H9 (cell line): ENCODE results near the gene OR2T27. TPM values are rescaled to one million over a fixed set of nuclear protein-coding genes. Genes with fewer than 3 reads are reported as not detected.
"Not testable (repeated sequence)": the region's sequence is repeated elsewhere in the genome, so short reads cannot be mapped to it uniquely, and the experiment has no call there.

Experiments used
- DNase-seq: peaks from one replicate; pipeline ENCODE4 v3.0.0-alpha.2; 2017
- H2AFZ ChIP-seq: one replicate; pipeline ENCODE4 v1.6.1; 2013; ENCODE audit warnings: mild to moderate bottlenecking, low read length, control low read depth, moderate library complexity
- H2AK5ac ChIP-seq: 2 replicates; pipeline ENCODE4 v1.6.1; 2013; ENCODE audit warnings: low read length, control low read depth, mixed read lengths; ENCODE audit not compliant: insufficient read length
- H2BK120ac ChIP-seq: one replicate; pipeline ENCODE4 v1.6.1; 2013; ENCODE audit warnings: low read depth, mild to moderate bottlenecking, low read length, control low read depth, inconsistent platforms; ENCODE audit not compliant: poor library complexity, severe bottlenecking
- H2BK12ac ChIP-seq: 2 replicates; pipeline ENCODE4 v1.6.1; 2013; ENCODE audit warnings: low read length, control low read depth, mixed read lengths, low read depth; ENCODE audit not compliant: insufficient read length
- H2BK15ac ChIP-seq: 2 replicates; pipeline ENCODE4 v1.6.1; 2013; ENCODE audit warnings: low read depth, low read length, control low read depth
- H2BK20ac ChIP-seq: one replicate; pipeline ENCODE4 v1.6.1; 2013; ENCODE audit warnings: low read depth, mild to moderate bottlenecking, low read length, control low read depth, inconsistent platforms; ENCODE audit not compliant: poor library complexity, severe bottlenecking
- H2BK5ac ChIP-seq: 2 replicates; pipeline ENCODE4 v1.6.1; 2013; ENCODE audit warnings: low read length, control low read depth, mixed read lengths; ENCODE audit not compliant: insufficient read length
- H3K14ac ChIP-seq: 2 replicates; pipeline ENCODE4 v1.6.1; 2013; ENCODE audit warnings: low read length, control low read depth; ENCODE audit not compliant: insufficient read depth
- H3K18ac ChIP-seq: 2 replicates; pipeline ENCODE4 v1.6.1; 2013; ENCODE audit warnings: low read depth, mild to moderate bottlenecking, mixed read lengths, low read length, control low read depth; ENCODE audit not compliant: insufficient read length
- H3K23ac ChIP-seq: 2 replicates; pipeline ENCODE4 v1.6.1; 2013; ENCODE audit warnings: low read length, control low read depth, mixed read lengths, low read depth; ENCODE audit not compliant: insufficient read length
- H3K23me2 ChIP-seq: 2 replicates; pipeline ENCODE4 v1.6.1; 2013; ENCODE audit warnings: low read depth, mild to moderate bottlenecking, mixed read lengths, low read length, control low read depth; ENCODE audit not compliant: insufficient read length, poor library complexity, severe bottlenecking
- H3K27ac ChIP-seq: 2 replicates; pipeline ENCODE4 v1.5.1; 2013; ENCODE audit warnings: low read length, control low read depth, mixed read lengths, low read depth; ENCODE audit not compliant: insufficient read length
- H3K27me3 ChIP-seq: 2 replicates; pipeline ENCODE4 v1.6.1; 2013; ENCODE audit warnings: low read length, control low read depth, inconsistent platforms; ENCODE audit not compliant: insufficient read depth
- H3K4ac ChIP-seq: 2 replicates; pipeline ENCODE4 v1.6.1; 2013; ENCODE audit warnings: low read depth, mild to moderate bottlenecking, control low read depth, inconsistent platforms, low read length, moderate library complexity
- H3K4me1 ChIP-seq: 2 replicates; pipeline ENCODE4 v1.6.1; 2013; ENCODE audit warnings: low read length, control low read depth, inconsistent platforms; ENCODE audit not compliant: insufficient read depth
- H3K4me2 ChIP-seq: 2 replicates; pipeline ENCODE4 v1.6.1; 2013; ENCODE audit warnings: low read length, control low read depth, mixed read lengths; ENCODE audit not compliant: insufficient read length, insufficient read depth
- H3K56ac ChIP-seq: 2 replicates; pipeline ENCODE4 v1.6.1; 2013; ENCODE audit warnings: low read depth, mild to moderate bottlenecking, mixed read lengths, low read length, control low read depth; ENCODE audit not compliant: insufficient read length
- H3K79me1 ChIP-seq: 2 replicates; pipeline ENCODE4 v1.6.1; 2013; ENCODE audit warnings: low read depth, mild to moderate bottlenecking, moderate library complexity, low read length, control low read depth, inconsistent platforms; ENCODE audit not compliant: insufficient read depth, poor library complexity, severe bottlenecking
- H3K79me2 ChIP-seq: 2 replicates; pipeline ENCODE4 v1.6.1; 2013; ENCODE audit warnings: low read length, control low read depth, inconsistent platforms; ENCODE audit not compliant: insufficient read depth
- H3K9ac ChIP-seq: 2 replicates; pipeline ENCODE4 v1.6.1; 2013; ENCODE audit warnings: low read length, control low read depth, mixed read lengths; ENCODE audit not compliant: insufficient read length; ENCODE audit errors: extremely low read depth
- H3K9me3 ChIP-seq: one replicate; pipeline ENCODE4 v1.6.1; 2013; ENCODE audit warnings: low read depth, low read length, inconsistent platforms; ENCODE audit not compliant: control insufficient read depth
- H3T11ph ChIP-seq: one replicate; pipeline ENCODE4 v1.6.1; 2013; ENCODE audit warnings: mild to moderate bottlenecking, low read length, control low read depth, inconsistent platforms
- H4K20me1 ChIP-seq: one replicate; pipeline ENCODE4 v1.6.1; 2013; ENCODE audit not compliant: control insufficient read depth, insufficient read length, insufficient read depth
- H4K5ac ChIP-seq: 2 replicates; pipeline ENCODE4 v1.6.1; 2013; ENCODE audit warnings: low read depth, mild to moderate bottlenecking, mixed read lengths, low read length, control low read depth; ENCODE audit not compliant: insufficient read length
- H4K8ac ChIP-seq: replicated peaks from 2 replicates; pipeline ENCODE4 v1.6.1; 2013; ENCODE audit warnings: low read length, control low read depth, mixed read lengths, low read depth; ENCODE audit not compliant: insufficient read length
- H4K91ac ChIP-seq: 2 replicates; pipeline ENCODE4 v1.6.1; 2013; ENCODE audit warnings: low read depth, mild to moderate bottlenecking, moderate library complexity, mixed read lengths, low read length, control low read depth; ENCODE audit not compliant: insufficient read length
- H3K27ac Mint-ChIP-seq, 3 experiments: 2 replicates in 2 of 3; 3 replicates in 1 of 3; pipeline ENCODE4 v1.8.0; 2020 to 2021; ENCODE audit warnings: mixed read lengths in 3 of 3, mild to moderate bottlenecking in 1 of 3, moderate library complexity in 1 of 3
- H3K27me3 Mint-ChIP-seq: 2 replicates; pipeline ENCODE4 v1.8.0; 2021; ENCODE audit warnings: low read depth, mild to moderate bottlenecking, moderate library complexity, mixed read lengths
- H3K36me3 Mint-ChIP-seq, 3 experiments: 2 replicates in 2 of 3; 3 replicates in 1 of 3; pipeline ENCODE4 v1.8.0; 2020 to 2021; ENCODE audit warnings: low read depth in 3 of 3, mixed read lengths in 3 of 3; ENCODE audit not compliant: insufficient read depth in 1 of 3
- H3K4me1 Mint-ChIP-seq, 2 experiments: 2 replicates each; pipeline ENCODE4 v1.8.0; 2020; ENCODE audit warnings: mixed read lengths in 2 of 2
- H3K4me3 Mint-ChIP-seq, 2 experiments: 2 replicates in 1 of 2; 3 replicates in 1 of 2; pipeline ENCODE4 v1.8.0; 2020 to 2021; ENCODE audit warnings: mild to moderate bottlenecking in 2 of 2, mixed read lengths in 2 of 2, moderate library complexity in 1 of 2
- H3K9me3 Mint-ChIP-seq, 2 experiments: 2 replicates in 1 of 2; 3 replicates in 1 of 2; pipeline ENCODE4 v1.8.0; 2020; ENCODE audit warnings: mild to moderate bottlenecking in 2 of 2, mixed read lengths in 2 of 2, moderate library complexity in 1 of 2
- WGBS: extraction: QIAGEN DNeasy Blood & Tissue Kit; methylation state at CpG from one replicate; pipeline ENCODE4 v1.1.7; 2013; ENCODE audit warnings: missing lambda C conversion rate, low lambda C conversion rate, mixed read lengths; ENCODE audit not compliant: insufficient read length; ENCODE audit errors: extremely low coverage; 5-methylcytosine and 5-hydroxymethylcytosine counted together
- total RNA-seq: library from RNA; stranded (reverse); gene quantifications from 2 replicates; pipeline ENCODE4 v1.2.1, GENCODE V29; 2021

Gene OR2T27
- total RNA-seq, 1 experiment from 2014 or later: not detected

GRCh38 chr1:248639652-248640051 is 15.7 kb downstream of the OR2T27 start:
- H3K18ac ChIP-seq, H2BK120ac ChIP-seq, H3K4me3 Mint-ChIP-seq, H3K27ac ChIP-seq, H3K9me3 ChIP-seq, DNase-seq, H3K23ac ChIP-seq, H3K9ac ChIP-seq, H4K8ac ChIP-seq, H3K4me1 ChIP-seq, H2AFZ ChIP-seq, H3K27me3 ChIP-seq, H3K4me2 ChIP-seq, H3K56ac ChIP-seq, H2BK12ac ChIP-seq, H4K20me1 ChIP-seq, H4K91ac ChIP-seq, H2BK5ac ChIP-seq, H3K27ac Mint-ChIP-seq, H3K14ac ChIP-seq, H2BK20ac ChIP-seq, H4K5ac ChIP-seq, H3K4ac ChIP-seq, H3K27me3 Mint-ChIP-seq, H3T11ph ChIP-seq, H2BK15ac ChIP-seq, H3K4me1 Mint-ChIP-seq, H3K79me1 ChIP-seq, H3K36me3 Mint-ChIP-seq, H2AK5ac ChIP-seq, H3K79me2 ChIP-seq, H3K23me2 ChIP-seq, H3K9me3 Mint-ChIP-seq: not testable (repeated sequence)
- no CpG with 5 or more reads among the region's 5 CpGs for WGBS

DNA sequence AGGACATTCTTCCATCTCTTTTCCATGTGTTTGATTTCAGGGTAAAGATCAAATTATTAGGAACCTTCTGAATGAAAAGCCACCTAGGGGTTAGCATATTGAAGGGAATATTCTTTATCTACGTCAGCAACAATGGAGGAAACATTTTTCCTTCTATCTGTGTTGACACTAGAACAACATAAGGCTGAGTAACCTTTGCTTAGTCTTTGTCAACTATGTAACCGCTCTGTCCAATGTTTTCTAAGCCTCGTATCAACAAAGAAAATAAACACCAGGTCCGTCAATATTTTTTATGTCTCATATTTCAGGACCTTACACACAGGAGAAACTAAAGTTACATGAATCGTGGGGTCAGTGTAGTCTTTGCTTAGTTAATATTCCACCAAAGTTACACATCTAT is 18.7 kb downstream of the OR2T27 start:
- not testable (repeated sequence) for H2BK12ac ChIP-seq, H3K36me3 Mint-ChIP-seq, H3K23ac ChIP-seq

More for the DNA sequence above, 18.7 kb downstream of the OR2T27 start:
- H3K27ac ChIP-seq, H2BK120ac ChIP-seq, H3K9me3 ChIP-seq, H2BK20ac ChIP-seq, H3K4me1 Mint-ChIP-seq, DNase-seq, H3K18ac ChIP-seq, H3K4me3 Mint-ChIP-seq, H3T11ph ChIP-seq, H4K8ac ChIP-seq, H2AFZ ChIP-seq, H3K9ac ChIP-seq, H3K27ac Mint-ChIP-seq, H3K14ac ChIP-seq, H3K4me2 ChIP-seq, H4K5ac ChIP-seq, H2BK15ac ChIP-seq, H2BK5ac ChIP-seq, H3K27me3 Mint-ChIP-seq, H3K23me2 ChIP-seq, H4K91ac ChIP-seq, H3K56ac ChIP-seq, H2AK5ac ChIP-seq, H3K4ac ChIP-seq, H3K27me3 ChIP-seq, H3K79me2 ChIP-seq, H3K79me1 ChIP-seq, H4K20me1 ChIP-seq, H3K4me1 ChIP-seq: not testable (repeated sequence)
- WGBS: no CpG with 5 or more reads among the region's 5 CpGs
- H3K9me3 Mint-ChIP-seq: peaks cover 10 to 11% of the 10 kb centered on the region in 2 experiments
